NCI-H1105 (cell line): ENCODE data around the gene TTLL5.
"Not testable (repeated sequence)": the region's sequence is repeated elsewhere in the genome, so short reads cannot be mapped to it uniquely, and the experiment has no call there.

ENCODE experiments used
- DNase-seq: peaks from one replicate; lab custom pipeline; 2025; lab: John Stamatoyannopoulos, UW

Gene TTLL5

DNA sequence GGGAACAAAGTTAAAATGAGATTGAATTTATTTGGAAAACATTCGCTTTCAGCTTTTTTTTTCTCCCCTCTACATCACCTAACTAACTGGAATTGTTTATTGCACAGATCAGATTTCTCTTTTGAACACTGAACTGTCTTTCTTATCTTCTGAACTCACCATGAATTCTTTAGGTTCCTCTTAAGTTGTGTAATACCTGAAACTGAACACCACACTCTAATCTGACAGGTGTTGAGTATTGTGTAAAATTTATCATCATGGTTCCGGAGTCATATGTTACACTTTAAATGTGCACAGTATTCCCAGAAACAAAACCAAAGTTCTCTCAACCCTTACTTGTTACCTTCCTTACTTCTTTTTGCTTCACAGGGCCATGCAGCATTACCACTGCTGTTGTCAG, 254.0 kb downstream of the TTLL5 start:
- DNase-seq: no peak

GRCh38 chr14:75917322-75917945, 256.4 kb downstream of the TTLL5 start:
- DNase-seq: no peak

DNA sequence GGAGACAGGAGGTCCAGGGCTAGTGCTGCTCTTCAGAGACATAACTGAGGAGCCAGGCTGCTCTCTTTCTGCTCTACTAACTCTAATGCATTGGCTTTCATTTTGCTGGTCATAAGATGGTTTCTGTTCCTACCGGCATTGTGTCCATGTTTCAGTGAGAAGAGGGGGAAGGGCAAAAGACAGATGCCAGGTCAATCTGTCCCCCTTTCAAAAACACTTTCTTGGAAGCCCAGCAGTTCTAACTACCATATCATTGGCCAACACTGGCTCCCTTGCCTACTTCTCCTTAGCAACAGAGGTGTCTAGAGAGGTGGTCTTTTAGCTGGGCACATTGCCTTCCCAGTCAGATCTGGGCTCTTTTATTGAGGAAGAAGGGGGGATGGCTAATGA, 256.9 kb downstream of the TTLL5 start:
- no peak for DNase-seq

DNA sequence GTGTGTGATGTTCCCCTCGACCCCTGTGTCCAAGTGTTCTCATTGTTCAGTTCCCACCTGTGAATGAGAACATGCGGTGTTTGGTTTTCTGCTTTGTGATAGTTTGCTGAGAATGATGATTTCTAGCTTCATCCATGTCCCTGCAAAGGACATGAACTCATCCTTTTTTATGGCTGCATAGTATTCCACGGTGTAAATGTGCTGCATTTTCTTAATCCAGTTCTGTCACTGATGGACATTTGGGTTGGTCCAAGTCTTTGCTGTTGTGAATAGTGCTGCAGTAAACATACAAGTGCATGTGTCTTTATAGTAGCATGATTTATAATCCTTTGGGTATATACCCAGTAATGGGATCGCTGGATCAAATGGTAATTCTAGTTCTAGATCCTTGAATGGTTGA, 259.4 kb downstream of the TTLL5 start:
- not testable (repeated sequence) for DNase-seq

DNA sequence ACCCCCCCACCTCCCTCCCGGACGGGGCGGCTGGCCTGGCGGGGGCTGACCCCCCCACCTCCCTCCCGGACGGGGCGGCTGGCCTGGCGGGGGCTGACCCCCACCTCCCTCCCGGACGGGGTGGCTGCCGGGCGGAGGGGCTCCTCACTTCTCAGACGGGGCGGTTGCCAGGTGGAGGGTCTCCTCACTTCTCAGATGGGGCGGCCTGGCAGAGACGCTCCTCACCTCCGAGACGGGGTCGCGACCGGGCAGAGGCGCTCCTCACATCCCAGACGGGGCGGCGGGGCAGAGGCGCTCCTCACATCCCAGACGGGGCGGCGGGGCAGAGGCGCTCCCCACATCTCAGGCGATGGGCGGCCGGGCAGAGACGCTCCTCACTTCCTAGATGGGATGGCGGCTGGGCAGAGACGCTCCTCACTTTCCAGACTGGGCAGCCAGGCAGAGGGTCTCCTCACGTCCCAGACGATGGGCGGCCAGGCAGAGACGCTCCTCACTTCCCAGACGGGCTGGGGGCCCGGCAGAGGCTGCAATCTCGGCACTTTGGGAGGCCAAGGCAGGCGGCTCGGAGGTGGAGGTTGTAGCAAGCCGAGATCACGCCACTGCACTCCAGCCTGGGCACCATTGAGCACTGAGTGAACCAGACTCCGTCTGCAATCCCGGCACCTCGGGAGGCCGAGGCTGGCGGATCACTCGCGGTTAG, 264.2 kb downstream of the TTLL5 start:
- DNase-seq: not testable (repeated sequence)

DNA sequence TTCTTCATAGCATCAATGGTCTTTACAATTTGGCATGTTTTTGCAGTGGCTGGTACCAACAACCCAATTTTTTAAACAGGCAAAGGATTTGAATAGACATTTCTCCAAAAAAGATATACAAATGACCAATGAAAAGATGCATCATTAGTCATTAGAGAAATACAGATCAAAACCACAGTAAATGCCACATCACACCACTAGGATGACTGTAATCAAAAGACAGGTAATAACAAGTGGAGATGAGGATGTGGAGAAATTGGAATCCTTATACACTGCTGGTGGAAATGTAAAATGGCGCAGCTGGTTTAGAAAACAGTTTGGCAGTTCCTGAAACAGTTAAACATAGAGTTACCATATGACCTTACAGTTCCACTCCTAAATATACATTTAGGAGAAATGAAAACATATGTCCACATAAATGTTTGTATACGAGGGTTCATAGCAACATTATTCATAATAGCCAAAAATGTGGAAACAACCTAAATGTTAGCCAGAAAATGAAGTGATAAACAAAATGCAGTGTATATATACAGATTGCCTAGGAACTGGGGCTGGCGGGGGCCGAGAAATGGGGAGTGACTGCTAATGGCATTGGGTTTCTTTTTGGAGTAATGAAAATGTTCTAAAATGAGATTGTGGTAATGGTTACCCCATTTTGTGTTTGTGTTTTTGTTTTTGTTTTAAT, 265.5 kb downstream of the TTLL5 start:
- no peak for DNase-seq

GRCh38 chr14:75927564-75928087, 266.6 kb downstream of the TTLL5 start:
- DNase-seq: no peak

DNA sequence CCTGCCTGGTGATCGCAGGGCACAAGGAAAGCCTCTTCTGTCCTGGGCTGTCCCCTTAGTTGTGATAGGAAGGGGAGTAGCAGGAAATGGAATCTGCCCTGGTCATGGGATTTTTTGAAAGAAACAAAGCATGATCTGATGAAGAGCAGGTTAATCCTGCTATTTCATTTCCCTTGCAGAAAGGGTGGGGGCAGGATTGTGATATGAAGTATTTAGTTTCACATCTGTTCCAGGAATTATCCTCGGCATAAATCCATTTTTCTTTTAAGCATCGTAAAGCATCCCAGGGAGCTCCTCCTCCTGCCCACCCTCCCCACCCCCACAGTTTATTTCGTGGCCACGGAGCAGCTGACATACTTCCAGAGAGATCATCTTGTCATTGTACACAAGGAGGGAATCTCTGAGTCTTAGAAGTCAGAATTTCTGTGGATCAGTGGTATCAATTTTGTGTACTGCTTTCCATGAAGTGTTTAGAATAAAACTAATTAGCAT, 267.7 kb downstream of the TTLL5 start:
- DNase-seq: no peak

DNA sequence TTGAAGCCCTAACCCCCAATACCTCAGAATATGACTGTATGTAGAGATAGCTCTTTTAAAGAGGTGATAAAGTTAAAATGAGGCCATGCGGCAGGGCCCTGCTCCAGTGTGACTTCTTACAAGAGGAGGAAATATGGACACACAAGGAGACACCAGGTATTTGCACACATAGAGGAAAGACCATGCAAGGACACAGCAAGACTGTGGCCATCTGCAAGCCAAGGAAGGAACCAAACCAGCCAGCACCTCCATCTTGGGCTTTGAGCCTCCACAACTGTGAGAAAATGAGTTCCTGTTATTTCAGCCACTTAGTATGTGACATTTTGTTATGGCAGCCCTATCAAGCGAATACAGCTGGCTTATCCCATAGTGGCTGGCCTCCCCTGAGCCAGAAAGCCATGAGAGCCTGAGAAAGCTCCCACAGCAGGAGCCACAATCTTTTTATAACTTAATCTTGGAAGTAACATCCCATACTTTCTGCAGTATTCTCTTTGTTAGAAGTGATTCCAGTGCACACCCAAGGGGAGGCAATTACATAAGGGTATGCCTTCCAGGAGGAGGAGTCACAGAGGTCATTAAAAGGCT, 272.8 kb downstream of the TTLL5 start:
- no peak for DNase-seq

DNA sequence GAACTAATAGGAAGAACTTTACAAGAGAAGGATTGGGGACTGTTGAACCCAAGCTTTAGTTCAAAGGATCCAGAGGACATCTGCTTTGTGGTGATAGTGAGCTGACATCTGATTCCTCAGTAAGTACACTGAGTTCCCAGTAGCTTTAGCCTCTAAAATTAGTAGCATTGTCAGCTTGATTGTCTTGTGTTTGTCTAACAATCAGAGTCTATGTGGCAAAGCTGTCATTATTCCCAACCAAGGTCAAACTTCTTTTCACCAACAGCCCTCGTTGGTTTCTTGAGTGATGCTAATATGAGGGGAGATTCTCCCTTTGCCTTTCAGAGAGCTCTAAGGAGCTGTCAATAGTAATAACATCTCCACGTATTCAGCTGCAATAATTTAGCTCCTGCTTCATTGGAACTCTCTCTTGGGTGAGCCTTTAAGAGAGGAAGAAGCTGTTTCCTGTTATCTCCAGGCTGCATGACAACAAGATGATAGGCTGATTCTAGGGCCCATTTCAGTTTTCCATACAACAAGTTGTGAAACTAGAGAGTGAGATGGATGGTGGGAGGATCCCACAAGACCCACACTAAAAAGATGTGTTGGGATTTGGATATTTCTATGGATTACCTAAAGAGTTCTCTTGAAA, 274.1 kb downstream of the TTLL5 start:
- no peak for DNase-seq

- DNase-seq: no peak
These were observed 278.2 kb downstream of the TTLL5 start for GRCh38 chr14:75939200-75939599.

GRCh38 chr14:75941030-75941429, 280.0 kb downstream of the TTLL5 start:
- DNase-seq: no peak

GRCh38 chr14:75944607-75945241, 283.7 kb downstream of the TTLL5 start:
- DNase-seq: no peak

DNA sequence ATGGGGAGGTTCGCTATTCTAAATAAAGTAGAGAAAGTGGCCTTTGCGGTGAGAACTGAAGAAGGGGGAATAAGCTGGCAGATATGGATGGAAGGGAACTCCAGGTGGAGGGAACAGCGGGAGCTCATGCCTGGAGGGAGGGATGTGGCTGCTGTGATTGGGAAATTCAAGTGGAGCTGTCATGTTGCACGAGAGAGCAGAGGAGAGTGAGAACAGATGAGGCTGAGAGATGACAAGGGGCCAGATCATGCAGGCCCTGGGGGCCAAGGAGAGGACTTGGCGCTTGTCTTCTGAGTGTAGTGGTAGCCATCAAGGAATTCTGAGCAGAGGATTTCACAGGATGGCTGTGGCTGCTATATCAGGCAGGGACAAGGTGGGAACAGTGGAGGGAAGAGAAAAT, 285.7 kb downstream of the TTLL5 start:
- no peak for DNase-seq

GRCh38 chr14:75952489-75952888, 291.4 kb downstream of the TTLL5 start:
- no peak for DNase-seq

DNA sequence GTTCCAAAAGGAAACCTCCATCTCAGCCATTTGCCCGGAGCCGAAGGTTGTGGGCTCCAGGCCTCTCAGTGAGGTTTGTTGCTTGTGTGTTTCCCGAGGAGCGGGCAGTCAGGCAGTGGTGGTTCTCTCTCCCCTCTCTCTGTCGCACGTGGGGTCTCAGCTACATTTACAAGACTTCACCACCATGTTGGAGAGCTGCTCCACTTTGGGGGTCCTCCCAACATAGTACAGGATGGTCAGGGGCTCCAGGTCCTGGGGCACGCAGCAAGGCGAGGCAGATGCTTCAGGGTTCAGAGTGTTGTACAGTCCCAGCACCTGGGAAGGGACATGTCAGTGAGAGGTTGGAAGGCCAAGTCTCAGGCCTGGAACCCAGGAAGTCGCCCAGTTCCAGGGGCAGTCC, 298.0 kb downstream of the TTLL5 start:
- DNase-seq: no peak

GRCh38 chr14:75960231-75960630, 299.2 kb downstream of the TTLL5 start:
- no peak for DNase-seq

GRCh38 chr14:75961662-75962061, 300.6 kb downstream of the TTLL5 start:
- DNase-seq: no peak

- no peak for DNase-seq
These were observed 306.8 kb downstream of the TTLL5 start for GRCh38 chr14:75967866-75968265.

- no peak for DNase-seq
These were observed 307.4 kb downstream of the TTLL5 start for GRCh38 chr14:75968456-75968855.

DNA sequence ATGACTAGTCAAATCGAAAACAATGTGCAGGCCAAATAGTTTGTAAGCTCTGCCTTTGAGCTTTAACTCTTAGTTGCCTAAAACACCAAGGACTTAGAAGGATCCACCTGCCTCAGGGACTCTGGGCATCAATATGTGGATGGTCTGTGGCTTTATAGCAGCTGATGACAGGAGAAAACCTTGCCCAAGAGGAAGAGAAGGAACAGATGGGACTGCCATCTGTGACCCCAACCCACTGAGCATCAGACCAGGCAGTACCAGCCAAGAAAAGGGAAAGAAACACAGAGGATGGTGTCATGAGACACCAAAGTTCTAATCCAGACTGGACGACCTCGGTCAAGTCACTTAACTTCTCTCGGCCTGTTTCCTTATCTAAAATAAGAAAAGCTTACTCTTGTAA, 308.1 kb downstream of the TTLL5 start:
- DNase-seq: no peak

DNA sequence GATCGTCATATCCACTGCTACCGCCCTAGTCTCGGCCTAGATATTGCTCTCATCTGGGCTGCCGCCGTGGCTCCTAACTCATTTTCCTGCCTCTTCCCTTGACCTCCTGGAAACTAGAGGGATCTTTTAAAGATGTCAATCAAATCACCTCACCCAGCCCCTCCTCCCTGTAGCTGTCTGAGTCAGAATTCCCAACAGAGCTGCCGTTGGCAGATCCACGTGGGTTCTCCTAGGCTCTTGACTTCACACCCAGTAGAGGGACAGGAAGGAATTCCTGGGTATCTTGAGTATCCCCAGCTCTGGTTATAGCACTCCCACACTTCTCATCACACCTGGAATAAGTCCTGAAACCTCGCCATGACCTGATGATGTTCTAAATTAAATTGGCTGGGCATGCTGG, 308.8 kb downstream of the TTLL5 start:
- DNase-seq: no peak
